Effector CD8-positive, alpha-beta T cell (primary cell): ENCODE data around the gene TMEM163.
"Not testable (repeated sequence)": the region's sequence is repeated elsewhere in the genome, so short reads cannot be mapped to it uniquely, and the experiment has no call there.

Experiments
- DNase-seq: peaks from one replicate; lab custom pipeline; 2025; lab: John Stamatoyannopoulos, UW

The TMEM163 gene

DNA sequence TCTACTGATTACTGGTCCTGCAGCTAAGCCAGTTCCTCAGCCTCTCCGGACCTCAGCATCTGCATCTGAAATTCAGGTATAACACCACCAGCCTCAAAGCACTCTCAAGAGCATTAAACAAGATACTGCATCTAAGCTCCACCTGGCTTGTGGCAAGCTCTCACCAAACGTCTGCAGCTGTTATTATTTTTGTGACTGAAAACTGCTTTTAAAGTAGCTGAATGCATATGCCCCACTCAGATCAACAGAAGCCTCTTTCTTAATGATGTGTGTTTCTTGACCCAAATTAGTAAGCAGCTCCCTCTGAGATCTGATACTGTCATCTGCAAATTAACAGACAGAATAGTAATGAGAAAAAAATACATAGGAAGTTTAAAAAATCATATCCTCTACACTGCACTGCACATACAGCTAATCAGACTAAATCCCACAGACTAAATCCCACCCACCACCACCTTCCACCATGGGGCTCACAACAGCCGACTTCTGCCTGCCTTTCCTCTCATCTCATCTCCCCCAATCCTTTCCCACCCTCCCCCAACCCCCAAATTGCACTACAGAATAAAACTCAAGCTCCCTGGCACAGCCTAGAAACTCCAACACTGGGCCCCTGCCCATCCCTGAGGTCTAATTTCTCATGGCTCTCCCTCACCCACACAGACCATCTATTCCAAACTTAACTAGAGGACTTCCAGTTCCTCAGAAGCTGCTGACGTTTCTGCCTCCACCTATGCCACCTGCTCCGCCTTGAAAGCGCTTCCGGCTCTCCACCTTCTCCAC lies 52.9 kb downstream of the TMEM163 start:
- DNase-seq: no peak

DNA sequence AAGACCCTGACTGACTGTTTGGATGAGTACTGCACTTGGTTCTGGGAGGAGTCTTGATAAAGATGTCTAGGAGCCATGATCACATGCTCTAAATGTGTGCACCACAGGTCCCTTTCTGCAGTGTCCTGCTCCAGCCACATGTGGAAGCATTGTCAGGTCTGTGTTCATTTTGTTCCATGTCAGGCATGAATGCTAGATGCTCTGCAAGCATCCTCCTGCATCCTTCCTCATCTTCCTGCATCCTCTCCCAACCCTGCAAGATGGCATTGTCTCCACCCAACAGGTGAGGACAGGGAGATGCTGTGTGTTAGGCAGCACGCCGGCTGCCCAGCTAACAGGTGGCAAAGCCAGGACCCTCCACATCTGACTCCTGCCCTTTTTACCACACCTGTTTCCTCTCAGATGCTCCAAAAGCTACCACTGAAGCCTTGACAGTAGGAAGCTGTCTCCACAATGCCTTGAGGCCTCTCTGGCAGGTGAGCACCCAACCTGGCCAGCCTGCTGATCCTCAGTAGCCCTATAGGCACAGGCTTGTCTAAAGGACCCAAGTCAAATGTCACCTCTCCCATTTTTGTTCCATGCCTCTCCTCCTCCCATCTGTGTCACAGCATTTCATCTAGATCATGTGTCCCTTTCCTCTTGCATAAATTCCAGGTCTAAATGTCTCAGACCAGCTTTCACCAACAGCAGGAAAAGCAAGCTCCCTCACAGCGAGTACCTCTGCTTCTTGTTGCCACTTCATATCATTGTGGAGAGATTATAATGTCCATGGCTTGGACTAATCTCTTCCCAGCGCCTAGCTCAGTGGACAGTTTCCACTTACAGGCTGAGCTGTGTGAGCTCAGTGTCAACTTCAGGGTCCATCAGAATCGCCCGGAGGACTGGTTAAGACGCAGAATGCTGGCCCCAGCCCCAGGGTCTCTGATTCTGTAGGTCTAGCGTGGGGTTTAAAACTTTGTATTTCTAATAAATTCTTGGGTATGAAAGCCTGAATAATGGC lies 55.0 kb downstream of the TMEM163 start:
- DNase-seq: no peak

DNA sequence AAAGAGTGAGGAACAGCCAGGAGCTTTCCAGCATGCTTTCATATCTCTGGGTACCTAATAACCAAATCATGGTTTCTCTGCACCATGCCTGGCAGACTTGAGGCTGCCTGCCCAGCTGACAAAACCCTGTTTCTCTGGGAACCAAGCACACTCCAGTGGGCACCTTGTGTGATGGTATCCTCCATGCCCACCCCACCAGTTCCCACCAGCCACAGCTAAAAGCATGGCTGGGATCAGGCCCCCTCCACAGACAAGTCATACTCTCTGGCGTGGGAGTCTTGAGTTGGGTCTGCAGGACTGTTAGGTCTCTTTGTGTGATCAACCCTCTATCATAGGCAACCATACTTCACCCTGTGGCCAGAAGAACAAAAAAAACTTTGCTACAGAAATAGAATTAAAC lies 56.0 kb downstream of the TMEM163 start:
- DNase-seq: no peak

DNA sequence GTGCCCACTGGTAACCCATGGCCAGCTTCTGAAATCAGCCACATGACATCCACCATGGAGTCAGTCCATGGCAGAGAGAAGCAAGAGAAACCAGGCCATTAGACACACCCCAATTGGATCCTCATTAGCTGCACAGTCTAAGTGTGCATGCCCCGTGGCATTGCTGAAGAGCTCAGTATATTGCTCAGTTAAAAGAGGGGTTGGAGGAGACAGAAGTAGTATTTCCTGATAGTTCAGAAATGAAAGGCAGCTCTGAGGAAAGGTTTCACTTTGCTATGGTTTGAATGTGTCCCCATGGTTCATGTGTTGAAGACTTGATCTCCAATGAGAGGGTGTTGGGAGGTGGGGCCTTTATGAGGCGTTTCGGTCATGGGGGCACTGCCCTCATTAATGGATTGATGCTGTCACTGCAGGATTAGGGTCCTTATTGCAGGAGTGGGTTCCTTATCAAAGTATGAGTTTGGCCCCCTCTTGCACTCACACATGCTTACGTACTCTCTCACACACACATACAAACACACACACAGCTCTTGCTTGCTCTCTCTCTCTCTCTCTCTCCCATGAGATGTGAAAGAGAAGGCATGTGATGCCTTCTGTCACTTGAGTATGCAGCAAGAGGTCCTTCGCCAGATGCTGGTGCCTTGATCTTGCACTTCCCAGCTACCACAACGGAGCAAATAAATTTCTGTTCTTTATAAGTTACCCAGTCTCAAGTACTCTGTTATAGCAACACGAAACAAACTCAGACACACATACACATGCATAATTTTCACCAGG lies 58.0 kb downstream of the TMEM163 start:
- DNase-seq: no peak

DNA sequence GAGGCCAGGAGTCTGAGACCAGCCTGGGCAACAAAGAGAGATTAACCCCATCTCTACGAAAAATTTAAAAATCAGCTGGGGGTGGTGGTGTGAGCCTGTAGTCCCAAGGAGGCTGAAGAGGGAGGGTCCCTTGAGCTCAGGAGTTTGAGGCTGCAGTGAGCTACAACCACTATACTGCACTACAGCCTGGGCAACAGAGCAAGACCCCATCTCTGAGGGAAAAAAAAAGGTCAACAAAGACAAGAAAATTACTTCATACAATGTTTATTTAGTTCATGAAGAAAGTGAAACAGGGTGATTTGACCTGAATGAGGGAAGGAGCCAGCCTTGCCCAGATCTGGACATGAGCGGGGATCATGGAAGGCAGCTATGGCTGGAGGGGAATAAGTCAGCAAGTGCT lies 59.1 kb downstream of the TMEM163 start:
- no peak for DNase-seq

DNA sequence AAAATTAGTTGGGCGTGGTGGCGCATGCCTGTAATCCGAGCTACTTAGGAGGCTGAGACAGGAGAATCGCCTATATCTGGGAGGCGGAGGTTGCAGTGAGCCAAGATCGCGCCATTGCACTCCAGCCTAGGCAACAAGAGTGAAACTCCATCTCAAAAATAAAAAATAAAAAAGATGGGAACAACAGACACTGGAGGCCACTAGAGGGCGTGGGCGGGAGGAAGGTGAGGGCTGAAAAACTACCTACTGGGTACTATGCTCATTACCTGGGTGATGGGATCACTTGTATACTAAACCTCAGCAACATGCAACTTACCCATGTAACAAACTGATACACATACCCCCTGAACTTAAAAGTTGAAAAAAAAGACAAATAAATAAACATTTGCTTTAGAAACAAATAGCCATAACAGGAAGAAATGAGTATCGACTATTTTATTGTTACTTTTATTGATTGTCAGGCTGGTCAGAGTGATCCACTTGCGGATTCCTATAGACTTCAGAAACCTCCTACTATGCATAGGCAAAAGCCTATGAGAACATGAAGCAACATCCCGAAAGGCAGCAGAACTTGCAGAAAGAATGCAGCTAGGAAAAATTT lies 61.0 kb downstream of the TMEM163 start:
- DNase-seq: no peak

DNA sequence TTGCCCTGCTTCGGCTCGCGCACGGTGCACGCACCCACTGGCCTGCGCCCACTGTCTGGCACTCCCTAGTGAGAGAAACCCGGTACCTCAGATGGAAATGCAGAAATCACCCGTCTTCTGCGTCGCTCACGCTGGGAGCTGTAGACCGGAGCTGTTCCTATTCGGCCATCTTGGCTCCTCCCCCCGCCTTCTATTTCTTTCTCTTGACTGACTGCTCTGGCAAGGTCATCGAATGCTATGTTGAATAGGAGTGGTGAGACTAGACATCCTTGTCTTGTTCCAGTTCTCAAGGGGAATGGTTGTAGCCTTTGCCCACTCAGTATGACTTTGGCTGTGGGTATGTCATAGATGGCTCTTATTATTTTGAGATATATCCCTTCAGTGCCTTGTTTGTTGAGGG lies 62.4 kb downstream of the TMEM163 start:
- not testable (repeated sequence) for DNase-seq

DNA sequence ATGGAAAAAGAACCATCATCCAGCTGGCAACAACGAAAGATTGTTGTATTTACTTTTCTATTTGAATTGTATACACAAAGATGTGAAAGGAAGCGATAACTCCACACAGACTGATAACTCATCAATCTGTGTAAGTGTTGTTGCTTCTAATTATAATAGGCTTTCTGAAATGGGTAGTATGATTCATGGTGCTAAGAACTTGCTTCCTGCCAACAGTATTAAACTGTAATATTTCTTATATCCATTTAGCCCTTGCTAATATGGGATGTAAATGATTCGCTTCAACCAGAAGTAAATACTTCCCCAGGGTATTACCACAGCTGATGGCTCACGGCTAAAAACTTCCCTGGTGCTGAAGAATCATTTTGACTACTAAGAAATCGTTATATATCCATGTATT lies 70.2 kb downstream of the TMEM163 start:
- no peak for DNase-seq

DNA sequence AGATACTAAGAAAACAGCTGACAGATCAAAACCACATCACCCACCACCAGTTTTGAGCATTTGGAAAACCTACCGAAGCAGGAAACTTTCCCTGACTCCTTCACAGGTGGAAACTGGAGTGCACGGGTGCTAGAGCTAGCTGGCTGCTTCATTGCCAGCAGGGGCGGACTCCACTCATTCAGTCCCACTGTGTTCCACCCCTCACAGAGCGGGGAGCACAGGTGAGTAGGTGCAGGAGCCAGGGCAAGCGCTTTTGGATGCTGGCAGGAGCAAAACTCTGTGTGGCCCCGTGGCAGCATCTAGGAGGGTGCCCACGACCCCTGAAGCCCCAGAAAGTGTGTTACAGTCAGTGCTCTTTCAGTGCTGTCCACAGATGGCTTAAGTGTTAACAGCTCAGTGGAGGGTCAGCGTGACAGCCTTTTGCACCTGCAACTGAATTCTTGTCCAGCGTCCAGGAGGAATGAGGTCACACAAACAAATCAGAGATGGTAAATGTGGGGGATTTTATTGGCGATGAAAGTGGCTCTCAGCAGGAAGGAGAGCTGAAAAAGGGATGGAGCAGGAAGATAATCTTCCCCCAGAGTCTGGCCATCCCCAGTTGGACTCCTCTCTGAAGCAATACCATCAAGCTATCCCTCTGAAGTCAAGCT lies 71.1 kb downstream of the TMEM163 start:
- DNase-seq: no peak

DNA sequence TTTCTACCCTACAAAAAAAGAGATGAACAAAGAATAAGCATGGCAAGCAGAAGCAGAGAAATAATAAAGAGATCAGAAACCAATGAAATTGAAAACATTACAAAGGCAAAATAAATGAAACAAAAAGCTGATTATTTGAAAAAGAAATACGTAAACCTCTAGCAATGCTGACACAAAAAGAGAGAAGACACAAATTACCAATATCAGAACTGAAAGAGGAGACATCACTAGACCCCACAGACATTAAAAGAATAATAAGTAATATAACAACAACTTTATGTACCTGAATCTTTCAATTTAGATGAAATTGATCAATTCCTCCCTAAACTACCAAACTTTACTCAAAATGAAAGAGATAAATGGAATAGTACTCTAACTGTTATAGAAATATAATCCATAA lies 75.9 kb downstream of the TMEM163 start:
- no peak for DNase-seq

DNA sequence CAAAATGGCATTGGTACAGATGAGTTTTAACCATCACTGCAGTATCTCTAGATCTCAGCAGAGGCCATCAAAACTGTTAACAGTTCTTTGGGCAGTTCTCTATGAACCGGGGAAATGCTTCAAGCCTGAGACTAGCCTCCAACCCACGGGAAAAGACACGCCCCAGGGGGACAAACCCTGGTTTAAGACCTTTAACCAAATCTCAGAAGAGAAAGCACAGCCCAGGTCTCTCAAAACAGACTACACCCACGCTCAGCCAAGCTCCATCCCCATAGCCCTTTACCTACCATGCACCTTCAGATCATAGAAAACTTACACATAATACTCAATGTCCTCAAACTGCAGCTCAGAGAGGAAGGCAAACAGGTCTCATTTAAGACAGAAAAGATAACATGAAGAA lies 78.3 kb downstream of the TMEM163 start:
- DNase-seq: no peak

DNA sequence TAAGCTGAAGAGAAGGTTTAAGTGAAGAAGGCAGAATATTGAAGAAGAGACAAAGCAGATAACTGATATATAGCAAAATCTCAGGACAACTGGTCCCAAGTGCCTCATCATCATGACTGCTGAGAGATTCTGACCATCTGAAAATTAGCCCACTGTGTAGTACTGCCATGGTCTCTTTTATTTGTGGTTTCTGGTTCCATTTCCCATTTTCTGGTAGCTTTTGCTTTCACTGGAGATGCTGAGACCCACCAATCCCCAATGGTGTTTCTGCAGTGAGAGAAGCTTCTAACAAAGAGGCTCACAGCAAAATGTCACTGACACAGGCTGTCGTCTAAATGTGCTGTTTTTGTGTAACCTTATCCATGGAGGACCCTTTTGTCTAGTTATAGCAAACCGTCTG lies 79.5 kb downstream of the TMEM163 start:
- no peak for DNase-seq

DNA sequence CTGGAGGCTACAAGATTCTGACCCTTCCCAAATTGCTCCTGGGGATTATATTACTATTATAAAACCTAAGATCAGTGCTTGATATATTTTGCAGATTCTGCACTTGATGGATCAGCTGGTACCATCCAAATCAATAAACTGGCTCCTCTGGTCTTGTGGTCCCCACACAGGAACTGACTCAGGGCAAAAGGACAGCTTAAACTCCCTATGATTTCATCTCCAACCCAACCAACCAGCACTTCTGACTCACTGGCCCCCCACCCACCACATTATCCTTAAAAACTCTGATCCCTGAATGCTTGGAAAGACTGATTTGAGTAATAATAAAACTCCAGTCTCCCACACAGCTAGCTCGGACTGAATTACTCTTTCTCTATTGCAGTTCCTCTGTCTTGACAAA lies 82.1 kb downstream of the TMEM163 start:
- no peak for DNase-seq

DNA sequence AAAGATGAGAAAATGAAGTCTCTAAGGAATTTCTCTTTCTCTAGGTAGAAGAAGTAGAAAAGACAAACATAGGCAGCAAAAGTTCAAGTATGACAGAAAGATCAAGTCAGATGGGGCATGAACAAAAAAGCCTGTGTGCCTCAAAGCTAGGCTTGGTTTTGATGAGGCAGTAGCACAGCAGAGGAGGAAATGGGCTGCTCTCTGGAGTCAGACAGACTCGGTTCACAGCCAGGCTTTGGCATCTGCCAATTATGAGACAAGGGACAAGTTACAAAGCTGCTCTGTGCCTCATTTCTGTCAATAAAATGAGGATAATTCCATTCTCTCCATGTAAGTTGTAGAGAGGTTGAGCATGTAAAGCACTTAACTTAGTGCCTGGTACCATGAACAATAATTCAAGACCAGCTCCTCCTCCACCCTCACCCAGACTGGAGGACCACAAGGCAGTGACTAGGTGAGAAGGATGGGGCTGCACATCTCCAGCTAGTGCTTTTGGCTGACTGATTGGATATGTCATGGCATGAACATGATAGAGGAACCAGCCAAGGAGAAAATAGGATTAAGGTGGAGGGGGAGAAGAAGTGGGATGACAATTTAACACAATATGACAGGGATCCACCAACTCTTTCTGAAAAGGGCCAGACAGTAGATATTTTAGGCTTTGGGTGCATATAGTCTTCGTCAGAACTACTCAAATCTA lies 84.6 kb downstream of the TMEM163 start:
- no peak for DNase-seq

DNA sequence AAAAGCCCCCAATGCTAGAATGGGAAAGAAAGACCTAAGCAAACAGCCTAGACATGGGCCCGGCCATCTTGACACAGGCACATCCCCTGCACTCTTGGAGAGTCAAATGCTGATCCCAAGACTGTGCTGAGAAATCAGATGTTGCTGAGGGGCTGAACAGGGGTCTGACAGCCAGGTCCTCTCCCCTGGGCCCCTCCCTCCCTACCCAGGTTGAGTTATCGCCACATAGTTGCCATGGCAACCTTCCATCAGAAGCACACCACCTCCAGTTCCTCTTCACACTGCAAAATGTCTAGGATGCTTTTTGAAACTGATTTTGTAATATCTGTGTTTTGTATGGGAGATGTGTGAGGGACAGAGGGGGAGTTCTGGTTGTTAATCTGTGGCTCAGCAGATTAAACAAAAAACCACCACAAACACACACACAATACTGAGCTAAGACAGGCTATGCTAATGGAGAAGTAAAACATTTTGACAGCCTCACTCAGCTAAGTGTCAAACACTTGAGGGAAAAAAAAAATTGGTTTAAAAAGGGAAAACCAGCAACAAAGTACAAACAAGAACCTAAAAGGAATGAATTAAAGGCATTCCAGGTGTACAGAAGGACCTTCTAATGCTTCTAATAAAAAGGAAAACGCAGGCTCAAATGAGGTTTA lies 88.2 kb downstream of the TMEM163 start:
- no peak for DNase-seq

DNA sequence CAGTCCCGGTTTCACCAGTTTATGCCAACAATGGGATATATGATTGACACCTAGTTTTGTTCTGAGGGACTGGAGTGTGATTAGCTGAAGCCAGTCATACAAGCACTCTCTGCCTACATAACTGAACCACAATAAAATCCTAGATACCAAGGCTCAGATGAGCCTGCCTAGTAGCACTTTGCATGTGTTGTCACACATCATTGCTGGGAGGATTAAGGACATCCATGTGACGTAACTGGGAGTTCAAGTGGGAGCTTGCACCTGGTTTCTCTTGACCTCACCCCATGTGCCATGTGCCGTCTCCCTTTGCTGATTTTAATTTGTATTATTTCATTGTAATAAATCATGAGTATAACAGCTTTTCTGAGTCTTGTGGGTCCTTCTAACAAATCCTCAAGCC lies 90.3 kb downstream of the TMEM163 start:
- DNase-seq: no peak

DNA sequence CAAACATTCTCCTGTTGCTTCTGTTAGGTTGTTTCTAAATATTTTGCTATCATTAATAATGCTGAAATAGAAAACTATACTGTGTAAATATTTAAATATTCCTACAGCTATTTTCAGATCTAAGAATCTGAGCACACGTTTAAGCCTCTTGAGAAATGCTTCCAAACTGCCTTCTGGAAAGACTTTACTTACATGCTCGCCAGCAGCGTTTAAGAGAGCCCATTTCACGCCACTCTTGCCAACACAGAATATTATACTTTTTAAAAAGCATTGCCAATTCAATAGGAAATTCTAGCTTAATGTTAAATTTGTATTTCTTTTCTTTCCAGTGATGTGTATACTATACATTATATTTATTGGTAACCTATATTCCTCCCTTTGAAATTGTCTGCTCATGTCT lies 92.0 kb downstream of the TMEM163 start:
- DNase-seq: no peak

DNA sequence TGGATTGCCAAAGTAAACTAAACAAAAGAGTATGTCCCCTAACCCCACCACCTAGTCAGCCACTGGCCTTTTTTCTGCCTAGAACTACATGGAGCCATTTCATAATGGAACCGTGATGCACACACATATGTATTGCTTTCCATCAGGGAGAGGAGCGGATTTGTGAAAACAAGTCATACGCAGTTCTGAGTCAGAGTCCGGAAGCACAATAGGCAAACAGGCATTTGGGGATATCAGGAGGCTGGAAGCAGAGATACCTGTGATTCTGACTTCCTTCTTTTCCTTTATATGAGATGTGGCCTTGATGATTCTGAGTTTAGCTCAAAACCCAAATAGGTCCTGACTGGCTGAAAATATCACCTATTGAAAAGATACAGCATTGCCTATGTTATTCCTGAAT lies 93.5 kb downstream of the TMEM163 start:
- no peak for DNase-seq

DNA sequence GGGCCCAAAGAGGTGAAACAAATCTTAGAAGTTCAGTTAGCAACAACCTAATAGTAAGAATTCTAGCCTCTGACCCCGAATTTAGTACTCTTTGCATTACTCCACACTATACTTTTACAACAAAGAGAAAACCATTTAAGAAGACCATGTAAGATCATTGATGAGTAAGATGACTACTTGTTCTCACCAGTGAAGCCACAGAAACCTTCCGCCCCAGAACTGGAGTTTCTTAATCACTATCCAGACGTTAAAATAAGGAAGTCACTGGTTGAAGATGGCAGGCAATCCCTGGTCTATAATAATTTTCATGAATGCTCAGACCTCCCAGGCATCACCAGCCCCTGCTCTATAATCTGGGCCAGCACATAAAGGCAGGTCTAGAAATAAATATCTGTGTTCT lies 95.0 kb downstream of the TMEM163 start:
- DNase-seq: no peak

DNA sequence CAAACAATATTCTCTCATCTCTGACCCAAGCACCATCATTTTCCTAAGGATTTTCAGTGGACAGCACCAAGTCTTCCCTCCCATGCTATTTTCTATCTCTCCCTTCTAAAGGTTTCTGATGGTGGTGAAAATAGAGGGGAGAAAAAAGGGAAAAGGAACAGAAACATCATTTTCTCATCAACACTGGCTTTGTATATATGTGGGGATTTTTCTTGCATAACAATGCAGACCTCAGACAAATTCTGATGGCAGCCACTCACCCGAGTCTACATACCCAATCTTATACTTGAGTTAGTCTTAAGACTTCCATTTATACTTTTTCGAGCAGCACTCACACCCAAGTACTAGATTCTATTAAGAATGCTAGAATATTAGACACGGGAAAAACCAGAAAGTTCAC lies 95.8 kb downstream of the TMEM163 start:
- no peak for DNase-seq
